ENCODE results near the gene ADGRV1. TPM values are rescaled to one million over a fixed set of nuclear protein-coding genes. Genes with fewer than 3 reads are reported as not detected.

The ADGRV1 gene
- total RNA-seq, 2 experiments from 2014 or later = not detected

- Histone ChIP-seq H2AFZ (ENCODE audit: low read length) (no peak overlapping the region), H3K9me3 (ENCODE audit: low read length) (no peaks in the 10 kb centered on the region), H3K79me2 (ENCODE audit: insufficient read depth, low read depth, low read length) (no peaks in the 10 kb centered on the region), H4K20me1 (ENCODE audit: insufficient read depth, low read length) (no peaks in the 10 kb centered on the region), H3K4me1 (ENCODE audit: insufficient read depth, low read length, poor library complexity, severe bottlenecking) (no peaks in the 10 kb centered on the region), H3K36me3 (ENCODE audit: insufficient read depth, low read length) (no peaks in the 10 kb centered on the region), H3K27ac (ENCODE audit: low read depth, low read length, poor library complexity, severe bottlenecking) (no peak overlapping the region), H3K9me2 (ENCODE audit: insufficient read depth, low read length) (no peaks in the 10 kb centered on the region), H3K4me2 (ENCODE audit: low read length) (no peak overlapping the region), H3K4me3 (ENCODE audit: low read depth, low read length, poor library complexity, severe bottlenecking) (no peak overlapping the region)
- POLR2A ChIA-PET = no interaction called here
- no peak for DNase-seq (ENCODE audit: low spot score)
- BruUV-seq (replicated peaks) = no TSS peak
- TF ChIP-seq CTCF (conservative IDR thresholded peaks at IDR 0.05; ENCODE audit: low read length) (no peak), EZH2phosphoT487 (IDR thresholded peaks at IDR 0.05; ENCODE audit: borderline replicate concordance, low read depth, low read length) (no peak)
- CTCF ChIA-PET (ENCODE audit: unreplicated experiment) = no interaction called here
- intact Hi-C loops (cut with micrococcal nuclease; ENCODE audit: unreplicated experiment) = no loop called here
Measured at GRCh38 chr5:90882448-90882847, 323.9 kb downstream of the ADGRV1 start.

- no peaks in the 10 kb centered on the region for H3K9me2 ChIP-seq (ENCODE audit: insufficient read depth, low read length)
Measured at GRCh38 chr5:90885180-90885868, 326.7 kb downstream of the ADGRV1 start.

More at GRCh38 chr5:90885180-90885868, 326.7 kb downstream of the ADGRV1 start:
- ChIA-PET CTCF (ENCODE audit: unreplicated experiment) (no interaction called here), POLR2A (interaction anchor here (0.6 kb wide), 1 partner anchor 1223 kb away, joined by 3 read pairs; no protein-coding TSS in a partner anchor)
- Histone ChIP-seq H3K4me1 (ENCODE audit: insufficient read depth, low read length, poor library complexity, severe bottlenecking) (no peaks in the 10 kb centered on the region), H4K20me1 (ENCODE audit: insufficient read depth, low read length) (no peaks in the 10 kb centered on the region), H2AFZ (ENCODE audit: low read length) (no peak overlapping the region), H3K27ac (ENCODE audit: low read depth, low read length, poor library complexity, severe bottlenecking) (no peak overlapping the region), H3K4me2 (ENCODE audit: low read length) (no peak overlapping the region), H3K36me3 (ENCODE audit: insufficient read depth, low read length) (no peaks in the 10 kb centered on the region), H3K4me3 (ENCODE audit: low read depth, low read length, poor library complexity, severe bottlenecking) (no peak overlapping the region), H3K79me2 (ENCODE audit: insufficient read depth, low read depth, low read length) (no peaks in the 10 kb centered on the region), H3K9me3 (ENCODE audit: low read length) (no peaks in the 10 kb centered on the region)
- intact Hi-C loops (cut with micrococcal nuclease; ENCODE audit: unreplicated experiment) = no loop called here
- no TSS peak for BruUV-seq (replicated peaks)
- DNase-seq (ENCODE audit: low spot score) = no peak
- TF ChIP-seq CTCF (conservative IDR thresholded peaks at IDR 0.05; ENCODE audit: low read length) (no peak), EZH2phosphoT487 (IDR thresholded peaks at IDR 0.05; ENCODE audit: borderline replicate concordance, low read depth, low read length) (no peak)
